Cerebellar nuclear complex (tissue), 1 donor: Measurements from ENCODE around the gene RASSF3.
"Not testable (repeated sequence)": the region's sequence is repeated elsewhere in the genome, so short reads cannot be mapped to it uniquely, and the experiment has no call there.

Source experiments
- DNase-seq, 2 experiments: peaks; one replicate each; lab custom pipeline; 2025; lab: John Stamatoyannopoulos, UW

RASSF3 gene, protein sequence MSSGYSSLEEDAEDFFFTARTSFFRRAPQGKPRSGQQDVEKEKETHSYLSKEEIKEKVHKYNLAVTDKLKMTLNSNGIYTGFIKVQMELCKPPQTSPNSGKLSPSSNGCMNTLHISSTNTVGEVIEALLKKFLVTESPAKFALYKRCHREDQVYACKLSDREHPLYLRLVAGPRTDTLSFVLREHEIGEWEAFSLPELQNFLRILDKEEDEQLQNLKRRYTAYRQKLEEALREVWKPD

DNA sequence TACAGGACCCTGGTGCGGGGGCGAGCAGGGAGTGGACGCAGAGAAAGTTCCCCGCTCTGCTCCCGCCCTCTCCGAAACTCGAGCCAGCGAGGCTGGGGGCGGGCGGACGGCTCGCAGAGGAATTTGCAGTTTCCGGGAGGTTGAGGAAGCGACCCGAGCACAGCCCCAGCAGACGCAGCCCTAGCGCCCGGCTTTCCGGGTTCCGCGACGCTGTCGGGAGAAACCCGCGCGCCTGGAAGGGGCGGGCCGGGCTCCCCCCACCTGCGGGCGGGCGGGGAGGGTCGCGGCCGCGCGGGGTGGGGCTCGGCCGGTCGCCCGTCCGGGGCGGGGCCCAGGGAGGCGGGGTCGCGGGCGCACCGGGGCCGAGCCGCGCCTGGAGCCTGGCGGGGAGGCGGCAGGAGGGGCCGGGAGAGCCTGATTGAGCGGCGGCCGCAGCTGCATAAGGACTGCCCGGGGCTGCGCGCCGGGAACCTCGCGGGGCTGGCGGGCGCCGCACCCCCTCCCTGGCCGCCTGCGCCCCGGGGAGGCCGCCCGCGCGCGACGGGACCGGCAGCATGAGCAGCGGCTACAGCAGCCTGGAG is at the start of gene RASSF3:
Gene RASSF3, plus strand, starts transcription at position 417 of the 581 bp plus-strand sequence. Its CDS starts 138 bp downstream, at position 555.
- no peak for DNase-seq

DNA sequence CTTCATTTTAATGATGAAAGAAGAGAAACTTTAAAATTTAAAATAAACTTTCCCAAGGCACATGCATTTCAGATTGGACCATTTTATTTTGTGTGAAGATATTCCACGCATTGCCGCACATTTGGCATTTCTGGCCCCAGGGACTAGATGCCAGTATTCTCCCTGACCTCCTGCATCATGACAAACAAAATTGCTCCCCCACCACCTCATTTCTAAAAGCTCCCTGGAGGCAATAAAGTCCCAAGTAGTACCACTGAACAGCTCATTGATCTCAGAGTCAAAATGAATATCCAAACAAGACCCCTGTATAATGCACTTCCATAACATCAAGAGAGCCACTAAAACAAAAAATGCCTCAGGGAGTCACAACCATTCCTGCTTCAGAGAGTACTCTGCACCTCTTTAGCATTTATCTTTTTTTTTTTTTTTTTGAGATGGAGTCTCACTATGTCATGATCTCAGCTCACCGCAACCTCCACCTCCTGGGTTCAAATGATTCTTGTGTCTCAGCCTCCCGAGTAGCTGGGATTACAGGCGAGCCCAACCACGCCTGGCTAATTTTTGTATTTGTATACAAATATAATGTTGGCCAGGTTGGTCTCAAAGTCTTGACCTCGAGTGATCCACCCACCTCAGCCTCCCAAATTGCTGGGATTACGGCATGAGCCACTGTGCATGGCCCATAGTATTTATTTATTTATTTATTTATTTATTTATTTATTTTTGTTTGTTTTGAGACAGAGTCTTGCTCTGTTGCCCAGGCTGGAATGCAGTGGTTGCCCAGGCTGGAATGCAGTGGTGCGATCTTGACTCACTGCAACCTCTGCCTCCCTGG is 48.8 kb upstream of the RASSF3 start:
- no peak for DNase-seq

DNA sequence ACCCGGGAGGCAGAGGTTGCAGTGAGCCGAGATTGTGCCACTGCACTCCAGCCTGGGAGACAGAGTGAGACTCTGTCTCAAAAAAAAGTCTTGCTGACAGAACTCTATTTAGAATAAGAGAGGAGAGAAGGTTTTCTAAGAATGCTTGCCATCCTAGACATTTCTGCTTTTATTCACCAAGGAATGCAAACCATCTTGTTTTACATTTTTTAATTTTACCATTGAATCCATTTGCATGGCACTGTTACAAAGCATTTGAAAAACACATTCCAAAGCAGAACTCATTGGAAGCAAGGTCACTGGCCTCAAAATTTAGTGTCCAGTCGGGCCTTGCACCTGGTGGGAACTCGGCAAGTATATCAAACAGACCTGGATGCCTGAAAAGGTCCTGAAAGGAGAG is 44.2 kb upstream of the RASSF3 start:
- DNase-seq: no peak

DNA sequence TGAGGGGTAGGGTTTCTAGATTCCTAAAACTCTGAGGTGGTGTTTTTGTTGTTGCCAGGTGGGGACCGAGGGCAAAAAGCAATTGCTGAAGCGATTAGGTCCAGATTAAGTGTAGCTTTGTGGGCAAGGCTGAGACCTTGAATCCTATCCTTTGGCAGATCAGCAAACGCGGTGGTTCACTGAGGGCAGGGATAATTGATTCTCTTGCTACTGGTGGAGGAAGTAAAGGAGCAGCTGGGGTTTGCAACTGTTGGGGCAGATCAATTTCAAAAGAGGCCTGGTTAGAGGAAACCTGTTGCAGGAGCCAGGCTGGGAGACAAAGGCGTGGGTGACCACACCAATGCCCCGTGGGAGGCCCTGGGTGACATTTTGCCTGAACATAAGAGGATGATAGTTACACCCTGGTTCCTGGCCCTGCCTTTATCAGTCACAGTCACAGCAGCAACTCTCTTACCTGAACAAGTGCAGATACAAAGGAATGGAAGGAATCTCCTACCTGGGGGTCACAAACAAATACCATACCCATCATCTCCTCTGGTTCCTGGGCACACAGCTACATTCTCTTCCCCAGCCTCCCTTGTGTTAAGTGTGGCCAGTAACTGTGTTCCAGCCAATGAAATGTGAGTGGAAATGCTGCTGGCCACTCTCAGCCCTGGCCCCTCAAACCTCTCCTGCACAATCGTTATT is 43.3 kb upstream of the RASSF3 start:
- DNase-seq: no peak

DNA sequence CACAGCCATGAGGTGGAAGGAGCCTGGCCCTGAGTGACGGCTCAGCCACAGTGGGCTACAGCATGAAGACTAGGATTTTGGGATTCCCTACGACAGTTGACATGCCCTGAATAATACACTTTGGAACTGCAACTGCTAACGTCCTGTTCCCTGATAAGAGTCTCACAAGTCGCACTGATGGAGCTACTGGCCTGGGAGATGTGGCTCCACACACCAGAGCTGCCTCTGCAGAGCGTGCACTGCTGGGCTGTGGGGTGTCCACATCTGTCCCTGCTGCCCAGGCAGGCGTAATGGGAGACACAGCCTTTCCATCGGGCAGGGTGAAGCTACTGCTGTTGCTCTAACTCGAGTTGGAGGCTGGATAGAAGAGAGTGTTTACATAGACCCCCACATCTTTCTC is 42.7 kb upstream of the RASSF3 start:
- no peak for DNase-seq

DNA sequence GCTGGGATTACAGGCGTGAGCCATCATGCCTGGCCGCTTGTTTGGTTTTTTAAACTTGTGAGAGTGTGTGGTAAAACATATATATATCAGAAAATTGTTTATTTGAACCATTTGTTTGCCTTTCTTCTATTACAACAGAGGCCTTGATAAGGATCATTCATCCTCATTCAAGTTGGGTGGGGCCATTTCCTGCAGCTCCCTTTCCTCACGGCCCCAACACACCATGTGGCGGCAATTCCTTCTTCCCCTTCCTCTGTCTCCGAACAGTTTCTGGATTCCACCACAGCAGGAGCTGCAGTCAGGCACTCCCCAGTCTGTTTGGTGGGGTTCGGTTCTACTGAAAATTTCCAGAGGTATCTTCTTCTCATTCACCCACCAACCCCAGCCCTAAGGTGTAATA is 42.0 kb upstream of the RASSF3 start:
- no peak for DNase-seq

DNA sequence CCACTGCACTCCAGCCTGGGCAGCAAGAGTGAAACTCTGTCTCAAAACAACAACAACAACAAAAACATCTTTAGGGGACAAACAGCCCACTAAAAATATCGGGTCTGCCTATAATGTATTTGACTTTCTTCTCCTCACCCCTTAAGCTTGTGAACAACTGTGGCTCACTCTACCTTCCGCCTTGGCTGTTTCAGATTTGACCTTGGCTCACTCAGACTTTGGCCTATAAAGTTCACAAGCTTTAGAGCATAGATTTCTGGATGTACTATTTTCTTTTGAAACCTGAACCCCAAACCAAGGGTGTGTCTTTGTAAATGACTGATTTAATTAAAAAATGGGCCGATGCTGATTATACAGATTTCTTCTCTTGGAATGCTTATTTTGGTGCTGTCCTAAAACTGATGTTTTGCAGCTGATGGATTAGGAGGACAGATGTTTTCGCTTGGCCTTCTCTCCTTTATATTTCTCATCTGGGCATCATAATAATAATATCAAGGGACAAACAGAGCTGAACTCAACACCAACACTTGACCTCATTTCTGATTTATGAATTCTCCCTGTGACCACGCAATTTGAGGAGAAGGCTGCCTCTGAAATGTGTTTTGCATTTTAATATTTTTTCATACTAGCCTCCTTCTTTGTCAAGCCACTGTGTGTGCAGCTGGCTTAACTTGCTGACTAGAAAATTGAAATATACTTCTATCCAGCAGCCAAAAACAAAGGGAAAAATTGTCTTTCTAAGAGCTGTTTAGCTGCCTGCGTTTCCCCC is 40.2 kb upstream of the RASSF3 start:
- DNase-seq: no peak

DNA sequence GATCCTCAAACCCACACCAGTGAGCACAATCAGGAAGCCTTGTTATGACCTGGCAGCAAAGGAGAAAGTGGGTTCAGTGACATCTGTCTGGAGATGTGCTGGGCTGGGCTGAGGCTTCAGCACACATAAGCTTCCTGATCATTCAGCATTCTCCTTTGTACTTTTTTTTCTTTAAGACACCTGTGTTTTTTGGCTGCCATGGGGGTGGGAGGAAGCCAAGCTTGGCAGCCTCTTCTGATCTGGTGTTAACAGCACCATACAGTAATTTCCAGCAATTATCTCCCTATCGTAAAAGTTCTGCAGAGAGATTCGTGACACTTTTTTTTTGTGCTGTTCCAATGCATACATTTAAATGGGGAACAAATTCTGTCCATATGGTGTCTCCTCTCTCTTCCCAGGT is 38.9 kb upstream of the RASSF3 start:
- no peak for DNase-seq

DNA sequence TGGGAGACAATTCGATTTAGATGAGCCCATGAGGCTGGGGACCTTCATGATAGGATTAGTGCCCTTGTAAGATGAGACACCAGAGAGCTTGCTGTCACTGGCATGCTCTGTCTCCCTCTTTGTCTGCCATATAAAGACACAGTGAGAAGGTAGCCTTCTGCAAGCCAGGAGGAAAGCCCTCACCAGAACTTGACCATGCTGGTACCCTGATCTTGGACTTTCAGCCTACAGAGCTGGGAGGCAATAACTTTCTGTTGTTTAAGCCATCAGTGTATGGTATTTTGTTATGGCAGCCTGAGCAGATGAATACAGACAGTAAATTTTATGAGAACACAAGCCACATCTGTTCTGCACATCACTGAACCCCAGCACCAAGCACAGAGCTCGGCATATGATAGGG is 38.1 kb upstream of the RASSF3 start:
- DNase-seq: no peak

DNA sequence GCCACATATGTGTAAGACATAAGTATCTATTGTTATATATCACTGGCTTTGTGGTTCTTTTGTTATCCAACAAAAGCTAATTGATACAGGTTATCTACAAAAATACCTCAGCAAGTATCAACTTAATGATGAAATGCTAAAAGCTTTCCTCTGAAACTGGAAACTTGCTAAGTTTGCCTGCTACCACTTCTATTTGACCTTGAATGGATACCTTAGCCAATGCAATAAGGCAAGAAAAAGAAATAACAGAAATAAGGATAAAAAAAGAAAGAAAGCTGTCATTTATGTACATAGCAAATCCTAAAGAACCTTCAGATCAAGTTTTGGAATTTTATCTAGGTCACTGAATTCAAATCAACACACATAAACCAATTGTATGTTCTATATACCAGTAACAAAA is 35.5 kb upstream of the RASSF3 start:
- no peak for DNase-seq

DNA sequence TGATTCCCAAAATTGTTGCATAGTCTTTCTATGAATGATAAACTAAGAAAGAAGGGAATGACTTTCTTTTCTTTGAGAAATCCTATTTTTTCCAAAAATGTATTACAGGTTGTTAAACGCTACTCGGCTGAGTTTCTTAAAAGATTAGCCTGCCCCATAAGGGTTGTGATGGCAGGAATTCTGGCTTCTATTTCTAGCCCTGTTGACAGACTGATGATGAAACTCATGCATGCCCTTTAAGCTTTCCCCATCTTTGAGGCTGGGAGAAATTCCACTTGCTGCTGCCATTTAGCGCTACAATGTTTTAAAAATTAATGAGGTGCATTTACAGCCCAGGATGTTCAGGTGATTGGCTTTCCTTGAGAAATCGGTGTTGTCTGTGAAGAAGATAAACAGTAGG is 33.2 kb upstream of the RASSF3 start:
- DNase-seq: no peak

DNA sequence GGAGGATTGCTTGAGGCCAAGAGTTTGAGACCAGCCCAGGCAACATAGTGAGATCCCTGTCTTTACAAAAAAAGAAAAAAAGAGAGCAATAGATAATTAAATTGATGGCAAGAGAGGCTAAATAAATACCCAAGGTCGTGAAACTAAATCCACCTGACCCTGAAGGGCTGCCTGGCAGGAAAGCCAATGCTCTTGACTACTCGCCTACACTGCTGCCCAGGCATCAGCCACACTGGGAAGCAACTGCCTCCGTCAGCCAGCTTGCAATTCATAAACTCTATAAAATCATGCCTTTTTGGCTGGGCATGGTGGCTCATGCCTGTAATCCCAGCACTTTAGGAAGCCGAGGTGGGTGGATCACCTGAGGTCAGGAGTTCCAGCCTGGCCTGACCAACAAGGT is 31.7 kb upstream of the RASSF3 start:
- no peak for DNase-seq

DNA sequence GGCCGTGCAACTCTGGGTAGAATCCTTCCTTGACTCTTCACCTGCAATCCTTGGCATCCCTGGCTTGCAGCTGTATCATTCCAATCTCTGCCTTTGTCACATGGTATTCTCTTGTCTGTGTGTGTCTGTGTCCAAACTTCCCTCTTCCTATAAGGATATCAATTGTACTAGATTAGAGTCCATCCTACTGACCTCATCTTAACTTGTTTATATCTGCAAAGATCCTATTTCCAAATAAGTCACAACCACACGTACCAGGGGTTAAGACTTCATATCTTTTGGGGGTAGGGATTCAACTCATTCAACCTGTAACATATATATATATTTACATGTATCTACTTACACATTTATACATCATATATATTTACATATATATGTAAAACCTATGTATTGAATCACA is 29.6 kb upstream of the RASSF3 start:
- DNase-seq: no peak

DNA sequence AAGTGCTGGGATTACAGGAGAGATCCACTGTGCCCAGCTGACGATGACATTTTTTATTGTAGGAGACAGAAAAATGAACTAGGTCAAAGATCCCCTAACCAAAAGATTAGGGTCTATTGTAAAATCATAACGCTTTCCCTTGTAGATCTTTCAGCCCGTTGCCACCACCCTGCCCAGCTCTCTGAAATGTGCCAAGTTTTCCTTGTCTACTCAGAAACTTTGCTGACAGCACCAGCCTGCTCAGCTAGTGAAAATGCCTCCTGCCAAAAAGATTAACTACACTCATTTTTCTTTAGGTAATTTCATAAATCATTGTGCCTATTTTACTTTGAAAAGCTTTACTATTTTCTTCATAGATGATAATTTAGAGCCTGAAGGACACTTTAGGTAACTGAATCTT is 28.2 kb upstream of the RASSF3 start:
- no peak for DNase-seq

DNA sequence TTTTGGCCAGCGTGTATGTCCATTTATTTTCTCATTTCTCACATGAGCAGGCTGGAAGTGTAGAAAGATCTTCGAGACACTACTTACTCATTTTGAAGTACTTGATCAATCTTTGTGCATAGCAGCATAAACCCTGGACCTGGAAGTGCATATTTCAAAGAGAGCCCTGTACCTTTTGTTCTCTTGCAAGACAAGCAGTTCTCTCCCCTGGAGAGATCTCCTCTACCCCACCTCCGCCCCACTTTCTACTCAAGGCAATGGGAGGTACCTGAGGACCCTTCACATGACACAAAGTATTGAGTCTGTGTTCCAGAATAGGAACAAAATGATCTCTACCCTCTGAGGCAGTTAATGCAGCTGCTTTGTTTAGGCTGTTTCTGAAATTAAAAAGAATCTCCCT is 27.4 kb upstream of the RASSF3 start:
- DNase-seq: no peak

DNA sequence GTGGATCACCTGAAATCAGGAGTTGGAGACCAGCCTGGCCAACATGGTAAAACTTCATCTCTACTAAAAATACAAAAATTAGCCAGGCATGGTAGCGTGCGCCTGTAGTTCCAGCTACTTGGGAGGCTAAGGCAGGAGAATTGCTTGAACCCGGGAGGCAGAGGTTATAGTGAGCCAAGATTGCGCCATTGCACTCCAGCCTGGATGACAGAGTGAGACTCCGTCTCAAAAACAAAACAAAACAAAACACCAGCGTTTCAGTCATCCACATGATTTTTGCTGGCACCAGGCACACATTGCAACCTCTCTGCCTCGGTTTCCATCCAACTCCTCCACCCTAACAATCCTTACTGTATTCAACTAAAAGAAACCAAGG is 26.9 kb upstream of the RASSF3 start:
- not testable (repeated sequence) for DNase-seq

DNA sequence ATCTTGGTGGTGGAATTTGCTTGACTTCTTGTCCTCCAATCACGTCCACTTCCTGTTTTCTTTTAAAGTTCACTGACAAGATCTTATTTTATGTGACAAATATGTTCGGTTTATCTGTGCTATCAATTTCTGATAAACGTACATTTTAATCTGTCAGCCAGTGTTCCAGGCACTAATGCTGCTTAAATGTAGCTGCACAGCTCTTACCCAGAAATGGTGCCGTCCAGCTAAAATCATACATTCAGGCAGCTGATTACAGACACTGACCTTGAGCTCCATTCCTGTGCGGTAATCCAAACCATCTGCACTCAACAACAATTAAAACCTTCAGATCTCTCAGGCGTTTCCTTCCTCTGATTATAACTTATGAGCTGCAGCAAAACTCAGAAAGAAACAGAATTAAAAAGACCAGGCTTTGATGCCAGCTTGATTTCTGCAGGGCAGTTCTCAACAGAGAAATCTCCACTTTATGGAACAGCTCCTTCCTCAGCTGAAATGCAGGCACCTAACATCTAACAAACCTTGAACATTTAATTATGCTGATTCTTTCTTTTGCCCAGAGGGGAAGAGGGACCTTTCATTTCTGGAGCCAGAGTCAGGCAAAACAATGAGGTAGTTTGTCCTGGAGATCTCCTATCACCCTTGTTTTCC is 26.4 kb upstream of the RASSF3 start:
- DNase-seq: no peak

DNA sequence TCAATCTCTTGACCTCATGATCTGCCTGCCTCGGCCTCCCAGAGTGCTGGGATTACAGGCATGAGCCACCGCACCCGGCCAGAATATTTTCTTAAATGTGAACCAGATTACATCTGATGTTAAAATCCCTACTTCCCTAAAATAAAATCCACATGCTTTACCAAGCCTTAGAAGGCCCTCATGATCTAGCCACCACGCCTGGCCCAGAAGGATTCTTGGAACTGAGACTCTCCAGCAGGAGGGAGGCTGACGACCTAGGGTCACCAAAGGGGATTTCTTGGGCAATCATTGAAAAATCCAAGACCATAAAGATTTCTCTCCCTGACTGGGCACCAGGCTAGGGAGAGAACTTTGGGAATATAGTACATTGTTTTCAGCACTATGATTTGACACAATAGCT is 25.2 kb upstream of the RASSF3 start:
- no peak for DNase-seq

DNA sequence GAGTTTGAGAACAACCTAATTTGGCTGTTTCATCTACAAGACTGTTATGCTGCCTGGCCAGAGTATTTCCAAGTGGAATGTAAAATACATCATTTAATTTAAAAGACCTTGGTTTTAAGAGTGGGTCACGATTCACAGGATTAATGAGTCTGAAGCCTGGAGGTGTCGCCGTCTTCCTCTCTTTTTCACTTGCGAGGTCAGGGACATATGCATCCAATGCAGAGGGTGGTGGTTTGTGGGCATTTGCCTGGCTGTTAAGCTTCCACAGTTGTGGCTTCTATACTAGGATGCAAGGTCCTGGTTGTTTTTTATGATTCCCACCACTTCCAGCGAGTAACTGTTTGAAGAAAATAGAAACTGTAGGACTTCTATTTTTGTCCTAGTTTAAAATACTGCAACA is 22.8 kb upstream of the RASSF3 start:
- DNase-seq: no peak

DNA sequence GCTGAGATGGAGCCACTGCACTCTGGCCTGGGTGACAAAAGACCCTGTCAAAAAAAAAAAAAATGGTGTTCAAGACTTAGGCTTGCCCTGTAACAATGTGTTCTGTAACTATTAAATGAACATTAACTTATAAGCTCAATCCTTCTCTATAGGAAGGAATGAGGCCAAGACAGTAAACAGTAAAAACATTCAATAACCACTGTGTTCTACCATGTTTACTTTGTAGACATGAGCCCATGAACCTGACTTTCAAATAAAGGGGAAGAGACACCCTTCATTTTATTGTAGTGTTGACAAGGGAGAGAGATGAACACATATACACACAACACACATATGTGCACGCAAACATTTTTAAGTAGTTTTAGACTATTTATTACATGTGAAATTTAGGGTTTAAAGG is 20.1 kb upstream of the RASSF3 start:
- DNase-seq: no peak
